Ishikawa (cell line): ENCODE results near the gene CALML4.

Experiments used
- EP300 ChIP-seq: IDR thresholded peaks from 2 replicates; pipeline ENCODE4 v1.6.1; 2012; ENCODE audit warnings: borderline replicate concordance
- FOXM1 ChIP-seq: IDR thresholded peaks from 2 replicates; pipeline ENCODE4 v1.6.1; 2012; ENCODE audit warnings: low read depth, borderline replicate concordance
- MAX ChIP-seq: IDR thresholded peaks from 2 replicates; pipeline ENCODE4 v1.6.1; 2012
- RAD21 ChIP-seq: IDR thresholded peaks from 2 replicates; pipeline ENCODE4 v1.6.1; 2012; ENCODE audit warnings: low read depth
- TEAD4 ChIP-seq: IDR thresholded peaks from 2 replicates; pipeline ENCODE4 v1.6.1; 2012
- USF1 ChIP-seq: IDR thresholded peaks from 2 replicates; pipeline ENCODE4 v1.6.1; 2012
- YY1 ChIP-seq: IDR thresholded peaks from 2 replicates; pipeline ENCODE4 v1.6.1; 2012; ENCODE audit warnings: low read depth

GRCh38 chr15:68199340-68199739 is 5.8 kb downstream of the CALML4 start:
- no peak for TF ChIP-seq TEAD4
- no peak for TF ChIP-seq EP300
- TF ChIP-seq USF1: no peak
- TF ChIP-seq YY1: no peak
- no peak for TF ChIP-seq MAX
- no peak for TF ChIP-seq FOXM1
- TF ChIP-seq RAD21: no peak
